Thyroid gland (tissue), 4 donors: Measurements from ENCODE around the gene PCBP1.
"Not testable (repeated sequence)": the region's sequence is repeated elsewhere in the genome, so short reads cannot be mapped to it uniquely, and the experiment has no call there.

Experiments used
- CTCF ChIP-seq, 6 experiments: fragments of 200-600 bp in 3 of 6; fragments of 450-650 bp in 3 of 6; sonication (generic) in 3 of 6; IDR thresholded peaks; one replicate each; pipeline ENCODE4 v1.5.1; 2016 to 2019; ENCODE audit warnings: antibody characterized with exemption in 6 of 6, mild to moderate bottlenecking in 2 of 6, inconsistent platforms in 1 of 6, moderate library complexity in 1 of 6
- POLR2A ChIP-seq, 2 donors: fragments of 450-650 bp; IDR thresholded peaks; one replicate each; pipeline ENCODE4 v1.6.1; 2017; ENCODE audit warnings: antibody characterized with exemption in 2 of 2, mild to moderate bottlenecking in 2 of 2, moderate library complexity in 1 of 2

GRCh38 chr2:70110397-70110796 is 23.1 kb downstream of the PCBP1 start:
- not testable (repeated sequence) for TF ChIP-seq CTCF, POLR2A (IDR thresholded peaks at IDR 0.05)
